GM19452 (cell line): Measurements from ENCODE around the gene NUDC.
"Not testable (repeated sequence)": the region's sequence is repeated elsewhere in the genome, so short reads cannot be mapped to it uniquely, and the experiment has no call there.

Source experiments
- ATAC-seq: cut with Tn5 transposase; IDR thresholded peaks from one replicate; pipeline ENCODE4 v1.9.1; 2021; ENCODE audit not compliant: unreplicated experiment

The NUDC gene

GRCh38 chr1:26911399-26912146 is 10.0 kb upstream of the NUDC start:
- no peak for ATAC-seq

DNA sequence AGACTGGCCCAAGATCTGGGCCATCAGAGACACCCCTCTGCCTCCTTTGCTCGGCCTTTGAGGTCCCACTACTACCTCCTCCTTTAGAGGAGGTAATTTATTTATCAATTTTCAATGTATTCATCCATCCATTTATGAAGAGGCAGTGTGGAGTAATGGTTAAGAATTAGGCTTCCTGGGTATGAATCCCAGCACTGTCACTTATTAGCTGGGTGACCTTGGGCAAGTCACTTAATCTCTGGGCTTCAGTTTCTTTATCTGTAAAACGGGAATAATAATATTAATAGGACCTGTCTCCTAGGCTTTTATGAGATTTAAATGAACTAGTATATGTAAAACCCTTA is 9.4 kb upstream of the NUDC start:
- ATAC-seq: no peak

GRCh38 chr1:26913389-26913753 is 8.2 kb upstream of the NUDC start:
- no peak for ATAC-seq

DNA sequence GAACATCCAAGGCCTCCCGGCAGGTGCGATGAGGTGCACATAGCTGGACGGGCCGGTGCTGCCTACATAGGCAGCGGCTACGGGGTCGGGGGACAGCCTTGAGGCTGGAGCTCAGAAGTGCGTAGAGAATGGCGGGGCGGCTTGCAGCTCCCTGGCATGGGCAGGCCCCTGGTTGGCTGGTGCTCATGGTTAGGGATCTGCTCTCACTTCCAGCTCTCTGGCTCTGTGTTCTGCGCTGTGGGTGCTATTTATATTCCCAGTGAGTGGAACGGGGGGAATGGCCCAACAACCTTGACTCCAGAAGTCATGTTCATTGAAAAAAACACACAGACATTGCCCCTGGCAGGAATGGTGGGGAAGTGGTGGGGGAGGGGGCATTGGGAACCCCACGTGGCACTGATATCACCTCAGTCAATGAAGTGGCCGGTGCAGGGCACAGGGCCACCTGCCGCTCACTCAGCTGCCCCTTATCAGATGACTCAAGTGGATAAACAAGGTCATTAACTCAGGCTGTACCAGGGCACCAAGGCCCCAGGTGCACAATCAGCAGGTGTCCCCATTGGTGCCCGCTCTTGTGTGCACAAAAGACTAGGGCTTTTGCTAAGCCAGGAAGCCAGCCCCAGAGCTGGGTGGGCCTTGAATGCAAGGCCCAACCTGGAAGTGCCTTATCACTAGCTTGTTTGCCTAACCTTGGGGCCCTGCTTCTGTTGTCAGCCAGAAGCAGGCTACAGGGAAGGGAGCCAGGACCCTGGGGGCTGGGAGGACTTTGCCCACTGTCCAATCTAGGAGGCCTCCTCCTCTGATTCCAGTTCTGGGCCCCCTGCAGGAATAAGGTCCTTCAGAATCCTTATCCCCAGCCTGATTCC is 7.6 kb upstream of the NUDC start, which contains the start of gene NR0B2:
NR0B2 (minus strand) TSS at position 222 of the 866 bp plus-strand sequence; CDS start at position 187, 35 bp downstream.
- ATAC-seq: no peak

GRCh38 chr1:26915204-26915842 is 6.2 kb upstream of the NUDC start:
- ATAC-seq: no peak

GRCh38 chr1:26921126-26921539 is 410 bp upstream of the NUDC start:
- no peak for ATAC-seq

DNA sequence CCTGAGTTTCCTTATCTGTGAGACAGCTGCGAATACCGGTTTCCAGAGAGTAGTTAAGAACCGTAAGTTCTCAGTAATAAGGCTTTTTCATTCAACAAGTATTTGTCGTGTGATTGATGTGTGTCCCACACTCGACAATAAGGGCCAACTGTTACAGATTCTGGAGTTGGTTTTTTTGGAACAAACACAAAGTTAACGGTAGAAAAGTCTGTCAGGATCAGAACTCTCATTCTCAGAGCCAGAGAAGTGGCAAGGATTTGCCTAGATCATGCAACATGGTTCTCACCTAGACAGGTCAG is 837 bp downstream of the NUDC start:
- no peak for ATAC-seq

- ATAC-seq: no peak
Measured at GRCh38 chr1:26922901-26923300, 1.4 kb downstream of the NUDC start.

DNA sequence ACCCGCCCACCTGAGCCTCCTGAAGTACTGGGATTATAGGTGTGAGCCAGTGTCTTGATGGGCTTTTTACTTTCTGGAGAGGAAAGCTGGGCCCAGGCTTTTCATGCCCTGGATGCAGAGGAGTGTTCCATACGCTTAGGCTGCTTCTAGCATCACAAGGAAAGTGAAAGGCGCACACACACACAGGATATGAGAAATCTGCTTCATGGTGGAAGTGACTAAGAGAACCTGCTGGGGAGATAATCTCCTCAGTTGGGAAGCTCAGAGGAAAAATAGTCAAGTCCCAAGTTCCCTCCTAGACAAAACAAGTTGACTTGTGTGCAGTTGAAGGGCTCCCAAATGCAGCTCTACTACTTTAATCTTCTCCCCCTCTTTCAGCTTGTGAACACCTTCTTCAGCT is 2.2 kb downstream of the NUDC start:
- ATAC-seq: no peak

DNA sequence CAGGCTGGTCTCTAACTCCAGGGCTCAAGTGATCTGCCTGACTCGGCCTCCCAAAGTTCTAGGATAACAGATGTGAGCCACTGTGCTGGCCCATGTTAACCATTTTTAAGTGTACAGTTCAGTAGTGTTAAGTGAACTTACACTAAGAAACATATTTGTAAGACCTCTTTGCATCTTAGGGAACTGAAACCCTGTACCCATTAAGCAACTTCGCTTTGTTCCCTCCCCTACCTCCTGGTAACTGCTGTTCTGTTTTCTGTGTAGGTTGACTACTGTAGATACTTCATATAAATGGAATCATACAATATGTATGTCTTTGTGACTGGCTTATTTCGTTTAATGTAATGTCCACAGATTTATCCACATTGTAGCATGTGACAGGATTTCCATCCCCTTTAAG is 11.0 kb downstream of the NUDC start:
- no peak for ATAC-seq

DNA sequence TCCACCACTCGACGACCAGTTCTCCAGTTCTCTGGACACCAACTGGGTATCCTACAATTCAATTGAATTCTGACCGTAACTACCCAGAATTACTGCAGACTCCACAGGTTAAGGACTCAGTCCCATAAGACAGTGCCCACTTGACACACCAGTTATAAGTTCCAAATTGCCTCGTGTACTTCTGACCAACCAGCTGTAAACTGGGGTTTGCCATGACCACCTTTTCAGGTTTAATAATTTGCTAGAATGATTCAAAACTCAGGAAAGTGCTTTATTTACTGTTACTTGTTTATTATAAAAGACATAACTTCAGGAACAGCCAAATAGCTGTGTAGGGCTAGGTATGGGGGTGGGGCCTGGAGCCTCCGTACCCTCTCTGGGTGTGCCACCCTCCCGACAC is 15.3 kb downstream of the NUDC start:
- no peak for ATAC-seq

DNA sequence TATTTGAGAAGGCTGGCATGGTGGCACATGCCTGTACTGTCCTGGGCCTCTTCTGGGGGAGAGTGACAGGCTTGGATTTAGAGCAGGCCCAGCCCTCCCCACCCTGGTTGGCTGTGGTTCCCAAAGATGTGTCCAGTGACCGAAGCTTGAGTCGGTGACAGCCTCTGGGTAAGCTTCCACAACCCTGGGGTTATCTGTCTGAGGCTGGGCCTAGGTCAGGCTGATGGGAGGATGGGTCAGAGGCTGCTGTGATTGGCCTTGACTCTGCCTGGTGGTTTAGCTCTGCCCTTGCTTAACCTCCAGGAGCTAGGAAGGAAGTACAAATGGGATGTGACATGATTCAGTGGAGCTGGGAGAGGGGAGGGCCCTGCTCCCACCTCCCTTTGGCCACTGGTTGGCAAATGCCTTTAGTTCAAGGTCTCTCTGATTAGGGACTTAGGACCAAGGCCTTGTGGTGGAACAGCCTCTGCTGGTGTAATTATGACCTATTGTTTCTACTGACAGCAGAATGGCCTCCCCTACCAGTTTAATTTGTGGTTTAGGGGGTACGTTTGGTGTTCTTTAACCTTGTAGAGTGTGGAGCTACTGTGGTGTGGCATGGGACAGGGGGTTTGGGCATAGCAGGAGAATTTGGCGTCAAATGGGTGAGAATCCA is 16.6 kb downstream of the NUDC start:
- no peak for ATAC-seq

- no peak for ATAC-seq
Measured at GRCh38 chr1:26938659-26939025, 17.1 kb downstream of the NUDC start.

DNA sequence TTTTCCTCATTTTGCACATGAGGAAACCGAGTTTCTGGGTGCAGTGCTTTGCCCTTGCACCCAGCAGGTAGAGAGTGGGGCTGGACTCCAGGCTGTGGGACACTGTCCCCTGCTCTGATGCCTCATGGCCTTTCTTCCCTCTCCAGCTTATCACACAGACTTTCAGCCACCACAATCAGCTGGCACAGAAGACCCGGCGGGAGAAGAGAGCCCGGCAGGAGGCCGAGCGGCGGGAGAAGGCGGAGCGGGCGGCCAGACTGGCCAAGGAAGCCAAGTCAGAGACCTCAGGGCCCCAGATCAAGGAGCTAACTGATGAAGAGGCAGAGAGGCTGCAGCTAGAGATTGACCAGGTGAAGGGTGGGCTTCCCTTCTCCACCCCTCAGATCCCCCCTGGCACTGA is 19.8 kb downstream of the NUDC start:
- ATAC-seq: no peak

- ATAC-seq: no peak
Measured at GRCh38 chr1:26942656-26943055, 21.1 kb downstream of the NUDC start.

DNA sequence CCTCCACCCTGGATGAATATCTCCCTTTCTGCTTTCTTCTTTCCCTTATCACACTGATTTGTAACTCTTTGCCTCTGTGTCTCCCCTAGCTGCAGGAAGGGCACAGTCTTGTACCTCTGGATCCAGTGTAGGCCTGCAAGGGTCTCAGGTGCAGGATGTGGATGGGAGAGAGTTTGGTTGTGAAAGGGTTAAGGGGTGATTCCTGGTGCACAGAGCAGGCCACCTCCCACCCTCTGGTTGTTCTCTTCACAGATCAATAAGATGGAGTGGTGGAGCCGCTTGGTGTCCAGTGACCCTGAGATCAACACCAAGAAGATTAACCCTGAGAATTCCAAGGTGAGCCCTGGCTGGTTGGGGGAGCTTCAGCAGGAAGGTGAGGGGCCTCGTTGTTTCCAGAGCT is 23.6 kb downstream of the NUDC start:
- ATAC-seq: no peak

DNA sequence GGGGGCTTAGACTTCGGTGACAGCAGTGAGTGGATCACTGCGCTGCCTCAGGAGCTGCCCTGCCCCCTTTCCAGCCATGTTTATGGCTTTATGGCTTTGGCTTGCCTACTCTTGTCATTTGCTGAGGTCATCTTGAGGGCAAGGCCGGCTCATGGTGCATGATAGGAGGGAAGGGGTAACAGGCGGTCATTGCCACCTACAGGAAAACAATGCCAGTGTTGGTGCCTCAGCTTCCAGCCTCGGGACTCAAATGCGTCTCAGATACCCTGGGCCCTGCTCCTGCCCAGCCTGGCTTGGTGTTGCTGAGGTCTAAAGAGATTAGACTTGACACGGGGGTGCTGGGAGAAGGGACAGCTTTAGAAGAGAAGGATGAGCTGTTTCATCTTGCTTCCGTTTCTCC is 24.2 kb downstream of the NUDC start:
- no peak for ATAC-seq

DNA sequence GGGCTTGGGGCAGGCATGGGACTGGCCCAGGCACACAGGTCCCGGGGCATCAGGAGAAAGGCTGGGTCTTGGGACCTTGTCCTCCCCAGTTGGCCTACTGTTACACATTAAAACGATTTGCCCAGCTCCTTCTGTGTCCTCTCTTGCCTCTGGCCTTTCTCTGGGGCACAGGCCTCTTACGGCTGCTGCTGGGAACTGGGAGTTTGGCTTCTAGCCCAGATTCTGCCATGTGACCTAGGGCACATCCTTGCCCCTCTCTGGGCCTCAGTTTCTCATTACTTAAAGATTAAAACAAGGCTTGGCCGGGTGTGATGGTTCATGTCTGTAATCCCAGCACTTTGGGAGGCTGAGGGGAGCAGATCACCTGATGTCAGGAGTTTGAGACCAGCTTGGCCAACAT is 24.7 kb downstream of the NUDC start:
- ATAC-seq: no peak

- not testable (repeated sequence) for ATAC-seq
Measured at GRCh38 chr1:26948725-26949057, 27.1 kb downstream of the NUDC start.

GRCh38 chr1:26949266-26949925 is 27.9 kb downstream of the NUDC start:
- no peak for ATAC-seq

GRCh38 chr1:26949926-26950319 is 28.4 kb downstream of the NUDC start:
- no peak for ATAC-seq
